Activated CD4-positive, alpha-beta T cell treated with anti-CD3 and anti-CD28 coated beads, Interleukin-2, amount 10 ng/mL, durations not matched to agents 7 days and 5 days (primary cell): ENCODE results near the gene CCDC57. TPM values are rescaled to one million over a fixed set of nuclear protein-coding genes. Genes with fewer than 3 reads are reported as not detected.

ENCODE experiments used
- CTCF ChIA-PET: fragments of 350-600 bp; sonication (Branson Sonifier 250); formaldehyde crosslinking; loops from one replicate; lab custom pipeline; 2021; ENCODE audit warnings: antibody characterized with exemption; lab: Charles Lee
- POLR2A ChIA-PET: fragments of 350-600 bp; sonication (Branson Sonifier 250); formaldehyde crosslinking; loops from one replicate; lab custom pipeline; 2021; ENCODE audit warnings: antibody characterized with exemption; lab: Charles Lee
- DNase-seq: peaks from one replicate; pipeline ENCODE4 v3.0.0-alpha.2; 2020
- H3K27ac Mint-ChIP-seq: one replicate; pipeline ENCODE4 v1.8.0; 2021; ENCODE audit warnings: mild to moderate bottlenecking, moderate library complexity, mixed read lengths
- H3K27me3 Mint-ChIP-seq: one replicate; pipeline ENCODE4 v1.8.0; 2021; ENCODE audit warnings: mixed read lengths
- H3K36me3 Mint-ChIP-seq: one replicate; pipeline ENCODE4 v1.8.0; 2021; ENCODE audit warnings: low read depth, mixed read lengths
- H3K4me1 Mint-ChIP-seq: one replicate; pipeline ENCODE4 v1.8.0; 2021; ENCODE audit warnings: mixed read lengths
- H3K4me3 Mint-ChIP-seq: one replicate; pipeline ENCODE4 v1.8.0; 2021; ENCODE audit warnings: mild to moderate bottlenecking, moderate library complexity, mixed read lengths
- H3K9me3 Mint-ChIP-seq: one replicate; pipeline ENCODE4 v1.8.0; 2021; ENCODE audit warnings: mixed read lengths
- total RNA-seq, 2 experiments: library from RNA; stranded (reverse); gene quantifications; one replicate each; pipeline ENCODE4 v1.2.3, GENCODE V29; 2021

The CCDC57 gene
- total RNA-seq, 2 experiments from 2014 or later, result 60.5 to 69.7 TPM

GRCh38 chr17:82222816-82223215 lies 10.2 kb upstream of the CCDC57 start:
- ChIA-PET CTCF (interaction anchor here (1.1 kb wide), 1 partner anchor 13 kb away, joined by 3 read pairs; no protein-coding TSS in a partner anchor), POLR2A (no interaction called here)
- Mint-ChIP-seq H3K4me3 (no peak overlapping the region), H3K9me3 (no peaks in the 10 kb centered on the region), H3K27me3 (peaks cover 3% of the 10 kb centered on the region), H3K27ac (no peak overlapping the region), H3K36me3 (no peaks in the 10 kb centered on the region), H3K4me1 (peaks cover 6% of the 10 kb centered on the region)
- DNase-seq, result no peak

GRCh38 chr17:82221341-82221902 lies 8.8 kb upstream of the CCDC57 start:
- H3K27me3 Mint-ChIP-seq, result peaks cover 3% of the 10 kb centered on the region
- no peak overlapping the region for H3K27ac Mint-ChIP-seq
- ChIA-PET POLR2A (interaction anchor here (0.6 kb wide), 1 partner anchor 155 kb away, joined by 10 read pairs; no protein-coding TSS in a partner anchor), CTCF (interaction anchor here (1.0 to 4.6 kb wide), 4 partner anchors 7 to 16 kb away, joined by 3 to 14 read pairs (median 3); partner anchors contain the start of gene SLC16A3)
- peaks cover 8% of the 10 kb centered on the region for H3K4me1 Mint-ChIP-seq
- H3K9me3 Mint-ChIP-seq, result no peaks in the 10 kb centered on the region
- DNase-seq, result no peak
- H3K4me3 Mint-ChIP-seq, result no peak overlapping the region
- H3K36me3 Mint-ChIP-seq, result no peaks in the 10 kb centered on the region

- ChIA-PET CTCF (interaction anchor here (0.6 to 4.6 kb wide), 8 partner anchors 9 to 190 kb away, joined by 3 to 14 read pairs (median 3); partner anchors contain the start of gene SLC16A3), POLR2A (no interaction called here)
- peaks cover 3% of the 10 kb centered on the region for H3K27me3 Mint-ChIP-seq
- H3K4me1 Mint-ChIP-seq, result peaks cover 19% of the 10 kb centered on the region
- H3K27ac Mint-ChIP-seq, result no peak overlapping the region
- H3K9me3 Mint-ChIP-seq, result no peaks in the 10 kb centered on the region
- H3K4me3 Mint-ChIP-seq, result no peak overlapping the region
- DNase-seq, result no peak
- no peaks in the 10 kb centered on the region for H3K36me3 Mint-ChIP-seq
These were observed 7.4 kb upstream of the CCDC57 start for GRCh38 chr17:82219753-82220709.

GRCh38 chr17:82219083-82219482 lies 6.4 kb upstream of the CCDC57 start:
- CTCF ChIA-PET, result interaction anchor here (0.7 to 4.6 kb wide), 2 partner anchors 17 to 183 kb away, joined by 3 to 14 read pairs; no protein-coding TSS in a partner anchor
- POLR2A ChIA-PET, result no interaction called here
- no peaks in the 10 kb centered on the region for H3K36me3 Mint-ChIP-seq
- H3K4me1 Mint-ChIP-seq, result peaks cover 21% of the 10 kb centered on the region
- H3K9me3 Mint-ChIP-seq, result no peaks in the 10 kb centered on the region
- no peak overlapping the region for H3K27ac Mint-ChIP-seq
- H3K27me3 Mint-ChIP-seq, result peaks cover 3% of the 10 kb centered on the region
- H3K4me3 Mint-ChIP-seq, result no peak overlapping the region
- DNase-seq, result no peak

- H3K36me3 Mint-ChIP-seq, result no peaks in the 10 kb centered on the region
- DNase-seq, result no peak
- H3K4me1 Mint-ChIP-seq, result peaks cover 23% of the 10 kb centered on the region
- H3K27me3 Mint-ChIP-seq, result peaks cover 3% of the 10 kb centered on the region
- POLR2A ChIA-PET, result no interaction called here
- no peak overlapping the region for H3K4me3 Mint-ChIP-seq
- no peak overlapping the region for H3K27ac Mint-ChIP-seq
- CTCF ChIA-PET, result interaction anchor here (0.7 to 4.6 kb wide), 2 partner anchors 17 to 182 kb away, joined by 3 to 14 read pairs; no protein-coding TSS in a partner anchor
- no peaks in the 10 kb centered on the region for H3K9me3 Mint-ChIP-seq
These were observed 5.9 kb upstream of the CCDC57 start for GRCh38 chr17:82218349-82219075.

GRCh38 chr17:82217530-82218204 lies 5.0 kb upstream of the CCDC57 start:
- POLR2A ChIA-PET, result no interaction called here
- Mint-ChIP-seq H3K4me1 (peaks cover 24% of the 10 kb centered on the region), H3K36me3 (no peaks in the 10 kb centered on the region), H3K4me3 (no peak overlapping the region), H3K27me3 (peaks cover 3% of the 10 kb centered on the region), H3K27ac (no peak overlapping the region), H3K9me3 (no peaks in the 10 kb centered on the region)
- no peak for DNase-seq
- CTCF ChIA-PET, result interaction anchor here (4.6 kb wide), 1 partner anchor 18 kb away, joined by 14 read pairs; no protein-coding TSS in a partner anchor

- Mint-ChIP-seq H3K27me3 (peaks cover 3% of the 10 kb centered on the region), H3K4me1 (peaks cover 24% of the 10 kb centered on the region), H3K4me3 (no peak overlapping the region), H3K9me3 (no peaks in the 10 kb centered on the region), H3K36me3 (no peaks in the 10 kb centered on the region), H3K27ac (peak overlapping the region; percentile 66)
- ChIA-PET POLR2A (no interaction called here), CTCF (interaction anchor here (3.9 to 4.6 kb wide), 2 partner anchors 11 to 19 kb away, joined by 14 to 21 read pairs; no protein-coding TSS in a partner anchor)
- no peak for DNase-seq
These were observed 4.5 kb upstream of the CCDC57 start for GRCh38 chr17:82217120-82217529.

- no peak for DNase-seq
- ChIA-PET POLR2A (no interaction called here), CTCF (interaction anchor here (0.9 to 3.9 kb wide), 3 partner anchors 9 to 350 kb away, joined by 3 to 21 read pairs (median 8); no protein-coding TSS in a partner anchor)
- Mint-ChIP-seq H3K36me3 (no peaks in the 10 kb centered on the region), H3K4me3 (no peak overlapping the region), H3K27me3 (peaks cover 2% of the 10 kb centered on the region), H3K9me3 (no peaks in the 10 kb centered on the region), H3K27ac (peak overlapping the region; percentile 77), H3K4me1 (peaks cover 29% of the 10 kb centered on the region)
These were observed 3.9 kb upstream of the CCDC57 start for GRCh38 chr17:82216301-82217119.

GRCh38 chr17:82215972-82216300 lies 3.3 kb upstream of the CCDC57 start:
- no peaks in the 10 kb centered on the region for H3K27me3 Mint-ChIP-seq
- peaks cover 33% of the 10 kb centered on the region for H3K4me1 Mint-ChIP-seq
- peak overlapping the region; percentile 77 for H3K27ac Mint-ChIP-seq
- CTCF ChIA-PET, result interaction anchor here (0.9 to 3.9 kb wide), 3 partner anchors 10 to 349 kb away, joined by 3 to 21 read pairs (median 8); no protein-coding TSS in a partner anchor
- no peaks in the 10 kb centered on the region for H3K36me3 Mint-ChIP-seq
- H3K4me3 Mint-ChIP-seq, result no peak overlapping the region
- POLR2A ChIA-PET, result interaction anchor here (0.6 kb wide), 1 partner anchor 438 kb away, joined by 3 read pairs; no protein-coding TSS in a partner anchor
- DNase-seq, result no peak
- no peaks in the 10 kb centered on the region for H3K9me3 Mint-ChIP-seq

GRCh38 chr17:82215095-82215971 lies 2.7 kb upstream of the CCDC57 start:
- POLR2A ChIA-PET, result interaction anchor here (0.6 kb wide), 1 partner anchor 438 kb away, joined by 3 read pairs; no protein-coding TSS in a partner anchor
- no peak overlapping the region for H3K4me3 Mint-ChIP-seq
- DNase-seq, result no peak
- no peaks in the 10 kb centered on the region for H3K27me3 Mint-ChIP-seq
- peak overlapping the region; percentile 77 for H3K27ac Mint-ChIP-seq
- H3K9me3 Mint-ChIP-seq, result no peaks in the 10 kb centered on the region
- no peaks in the 10 kb centered on the region for H3K36me3 Mint-ChIP-seq
- peaks cover 33% of the 10 kb centered on the region for H3K4me1 Mint-ChIP-seq
- CTCF ChIA-PET, result interaction anchor here (1.1 to 3.9 kb wide), 3 partner anchors 10 to 21 kb away, joined by 3 to 21 read pairs (median 8); no protein-coding TSS in a partner anchor
